HepG2 (cell line): ENCODE data around the gene DDIT4. TPM values are rescaled to one million over a fixed set of nuclear protein-coding genes. Genes with fewer than 3 reads are reported as not detected.

Experiments used
- DBP ChIP-seq: sonication (generic); formaldehyde crosslinking; IDR thresholded peaks from 2 replicates; pipeline ENCODE4 v1.4.0; 2020; ENCODE audit warnings: missing genetic modification reagents; ENCODE audit errors: not compliant biosample characterization
- DNMT1 ChIP-seq: sonication (generic); formaldehyde crosslinking; IDR thresholded peaks from 2 replicates; pipeline ENCODE4 v1.5.1; 2020; ENCODE audit warnings: mild to moderate bottlenecking, missing genetic modification reagents
- DPF2 ChIP-seq: sonication (generic); formaldehyde crosslinking; IDR thresholded peaks from 2 replicates; pipeline ENCODE4 v1.4.0; 2020; ENCODE audit warnings: mild to moderate bottlenecking, low read depth, missing genetic modification reagents, borderline replicate concordance
- HOXA9 ChIP-seq: sonication (generic); formaldehyde crosslinking; IDR thresholded peaks from 2 replicates; pipeline ENCODE4 v1.8.1; 2022; ENCODE audit warnings: missing genetic modification reagents, mild to moderate bottlenecking, moderate library complexity, borderline replicate concordance
- KDM5B ChIP-seq: sonication (generic); formaldehyde crosslinking; IDR thresholded peaks from 2 replicates; pipeline ENCODE4 v1.4.0; 2020; ENCODE audit warnings: missing genetic modification reagents, mild to moderate bottlenecking, borderline replicate concordance
- KDM6A ChIP-seq: IDR thresholded peaks from 2 replicates; pipeline ENCODE4 v1.6.1; 2016; ENCODE audit warnings: low read depth
- NCOA1 ChIP-seq: sonication (generic); formaldehyde crosslinking; IDR thresholded peaks from 2 replicates; pipeline ENCODE4 v1.9.0; 2021; ENCODE audit warnings: missing genetic modification reagents
- NONO ChIP-seq, 2 experiments: fragments of 450-650 bp in 1 of 2; sonication (generic) in 1 of 2; formaldehyde crosslinking in 1 of 2; IDR thresholded peaks in 1 of 2; conservative IDR thresholded peaks in 1 of 2; 2 replicates each; pipeline versions ENCODE4 v1.6.1 to v1.8.0; 2017 to 2022; ENCODE audit warnings: mild to moderate bottlenecking in 1 of 2, missing genetic modification reagents in 1 of 2, moderate library complexity in 1 of 2
- PHF20 ChIP-seq: sonication (generic); formaldehyde crosslinking; IDR thresholded peaks from 2 replicates; pipeline ENCODE4 v1.5.0; 2020; ENCODE audit warnings: mild to moderate bottlenecking, missing genetic modification reagents
- REPIN1 ChIP-seq: sonication (generic); formaldehyde crosslinking; IDR thresholded peaks from 2 replicates; pipeline ENCODE4 v1.8.0; 2022; ENCODE audit warnings: missing genetic modification reagents, low read depth, mild to moderate bottlenecking, borderline replicate concordance
- SMARCE1 ChIP-seq: fragments of 450-650 bp; IDR thresholded peaks from 2 replicates; pipeline ENCODE4 v1.6.1; 2017; ENCODE audit warnings: borderline replicate concordance
- USF2 ChIP-seq, 2 experiments: sonication (generic) in 1 of 2; formaldehyde crosslinking in 1 of 2; IDR thresholded peaks; 2 replicates each; pipeline versions ENCODE4 v1.5.1 to v1.6.1; 2011 to 2020; ENCODE audit warnings: borderline replicate concordance in 1 of 2, low read depth in 1 of 2, low read length in 1 of 2, mild to moderate bottlenecking in 1 of 2, missing genetic modification reagents in 1 of 2, moderate library complexity in 1 of 2
- ZBED4 ChIP-seq: sonication (generic); formaldehyde crosslinking; IDR thresholded peaks from 2 replicates; pipeline ENCODE4 v1.4.0; 2020; ENCODE audit warnings: missing genetic modification reagents, borderline replicate concordance
- ZFYVE20 ChIP-seq: sonication (generic); formaldehyde crosslinking; IDR thresholded peaks from 2 replicates; pipeline ENCODE4 v1.8.0; 2023; ENCODE audit warnings: low read depth, mild to moderate bottlenecking, moderate library complexity, missing genetic modification reagents, borderline replicate concordance
- ZNF513 ChIP-seq: sonication (generic); formaldehyde crosslinking; conservative IDR thresholded peaks from 2 replicates; pipeline ENCODE4 v1.5.0; 2020; ENCODE audit warnings: missing genetic modification reagents
- ZNF556 ChIP-seq: sonication (generic); formaldehyde crosslinking; IDR thresholded peaks from 2 replicates; pipeline ENCODE4 v1.4.0; 2020; ENCODE audit warnings: mild to moderate bottlenecking, missing genetic modification reagents, borderline replicate concordance
- ZNF670 ChIP-seq: sonication (generic); formaldehyde crosslinking; IDR thresholded peaks from 2 replicates; pipeline ENCODE4 v1.8.0; 2022; ENCODE audit warnings: mild to moderate bottlenecking, missing genetic modification reagents, borderline replicate concordance
- ZNF772 ChIP-seq: sonication (generic); formaldehyde crosslinking; IDR thresholded peaks from 2 replicates; pipeline ENCODE4 v1.5.0; 2020; ENCODE audit warnings: mild to moderate bottlenecking, missing genetic modification reagents
- polyA plus RNA-seq, 8 experiments: library from polyadenylated mRNA; depleted of rRNA in 3 of 8; stranded (reverse) in 7 of 8; unstranded in 1 of 8; fragments of >200 nt; fragmentation: Illumina TruSeq in 4 of 8; extraction: Trizol in 4 of 8; gene quantifications; 2 replicates each; pipeline versions ENCODE4 v1.2.1 to v1.2.3, GENCODE V29; 2011 to 2016; ENCODE audit warnings: low read depth in 4 of 8, missing spikeins in 1 of 8, mixed read lengths in 1 of 8; ENCODE audit not compliant: insufficient read depth in 1 of 8
- total RNA-seq, 5 experiments: library from RNA; depleted of rRNA; stranded (reverse); fragments of >200 nt; fragmentation: Illumina TruSeq; extraction: Trizol; gene quantifications; 2 replicates each; pipeline ENCODE4 v1.2.3, GENCODE V29; 2016; ENCODE audit warnings: low read depth in 1 of 5

The DDIT4 gene
- total and polyA plus RNA-seq, 2 of the 13 experiments (the other 11 are each of a cell fraction or from before 2014, with no cell fraction given): 35.6 to 40.7 TPM

- 0 out of 2 replicates have a peak, but pooled peaks have one; percentile 64 for TF ChIP-seq ZNF513 (CRISPR knock-in tag)
- peak; percentile 80 for TF ChIP-seq ZBED4
- no peak for TF ChIP-seq NONO (IDR thresholded peaks at IDR 0.05)
- peak; percentile 98 for TF ChIP-seq NONO (CRISPR knock-in tag; conservative IDR thresholded peaks at IDR 0.05)
- TF ChIP-seq DPF2 (CRISPR knock-in tag): no peak
- peak; percentile 94 for TF ChIP-seq REPIN1 (CRISPR knock-in tag)
- no peak for TF ChIP-seq USF2 (IDR thresholded peaks at IDR 0.05; ENCODE audit: low read depth, low read length)
- TF ChIP-seq USF2 (CRISPR knock-in tag; IDR thresholded peaks at IDR 0.05; ENCODE audit: borderline replicate concordance): no peak
- no peak for TF ChIP-seq SMARCE1
- TF ChIP-seq ZNF670 (CRISPR knock-in tag): no peak
- TF ChIP-seq ZFYVE20 (CRISPR knock-in tag): no peak; the same call in 1 of the 2 replicates
- TF ChIP-seq HOXA9: 0 out of 2 replicates have a peak, but pooled peaks have one; percentile 26
- no peak for TF ChIP-seq KDM6A (CRISPR knock-in tag)
- TF ChIP-seq DBP (CRISPR knock-in tag): peak; percentile 82
- TF ChIP-seq ZNF556 (CRISPR knock-in tag): peak; percentile 39; the same call in 1 of the 2 replicates
- TF ChIP-seq PHF20 (CRISPR knock-in tag): 0 out of 2 replicates have a peak, but pooled peaks have one; percentile 31
- TF ChIP-seq DNMT1: peak; percentile 89; the same call in 1 of the 2 replicates
- TF ChIP-seq KDM5B (CRISPR knock-in tag): no peak; the same call in none of the 2 replicates
- TF ChIP-seq ZNF772: peak; percentile 90
- peak; percentile 64 for TF ChIP-seq NCOA1 (CRISPR knock-in tag)
These were observed at the start of gene DDIT4 (continued) for GRCh38 chr10:72273410-72274212.
